Adrenal gland (tissue), 5 donors: ENCODE results near the gene KCNJ6.

Source experiments
- POLR2A ChIP-seq, 2 donors: fragments of 450-650 bp; IDR thresholded peaks; one replicate each; pipeline ENCODE4 v1.6.1; 2017; ENCODE audit warnings: antibody characterized with exemption in 2 of 2, mild to moderate bottlenecking in 2 of 2, moderate library complexity in 1 of 2
- TF ChIP-seq, protein P1 (sequence below), 6 experiments: fragments of 450-650 bp in 4 of 6; fragments of 200-600 bp in 2 of 6; sonication (generic) in 1 of 6; IDR thresholded peaks; 1 replicate in 5 of 6; 2 replicates in 1 of 6; pipeline versions ENCODE4 v1.5.1 to v1.8.0; 2016 to 2021; ENCODE audit warnings: antibody characterized with exemption in 6 of 6, mild to moderate bottlenecking in 2 of 6, moderate library complexity in 1 of 6
- donor health status: DM: no; HTN: no; CAD: no.

DNA sequence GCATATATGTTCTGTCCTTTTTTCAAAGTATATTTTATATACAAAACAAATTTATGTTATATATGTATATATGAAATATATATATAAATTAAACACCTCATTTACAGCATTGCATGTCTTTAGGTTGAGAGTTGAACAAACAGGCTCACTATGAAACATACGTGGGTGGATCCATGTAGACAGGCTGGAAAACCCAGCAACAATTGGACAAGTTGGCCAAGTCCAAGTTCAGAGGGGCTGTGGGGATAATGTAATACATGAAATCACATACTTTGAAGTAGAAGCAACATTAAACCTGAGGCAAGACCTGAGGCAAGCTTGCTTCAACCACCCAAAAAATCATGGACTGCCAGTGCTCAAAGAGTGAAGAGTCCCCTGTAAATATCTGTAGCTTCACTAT, 39.7 kb downstream of the KCNJ6 start:
- TF ChIP-seq, protein P1, sequence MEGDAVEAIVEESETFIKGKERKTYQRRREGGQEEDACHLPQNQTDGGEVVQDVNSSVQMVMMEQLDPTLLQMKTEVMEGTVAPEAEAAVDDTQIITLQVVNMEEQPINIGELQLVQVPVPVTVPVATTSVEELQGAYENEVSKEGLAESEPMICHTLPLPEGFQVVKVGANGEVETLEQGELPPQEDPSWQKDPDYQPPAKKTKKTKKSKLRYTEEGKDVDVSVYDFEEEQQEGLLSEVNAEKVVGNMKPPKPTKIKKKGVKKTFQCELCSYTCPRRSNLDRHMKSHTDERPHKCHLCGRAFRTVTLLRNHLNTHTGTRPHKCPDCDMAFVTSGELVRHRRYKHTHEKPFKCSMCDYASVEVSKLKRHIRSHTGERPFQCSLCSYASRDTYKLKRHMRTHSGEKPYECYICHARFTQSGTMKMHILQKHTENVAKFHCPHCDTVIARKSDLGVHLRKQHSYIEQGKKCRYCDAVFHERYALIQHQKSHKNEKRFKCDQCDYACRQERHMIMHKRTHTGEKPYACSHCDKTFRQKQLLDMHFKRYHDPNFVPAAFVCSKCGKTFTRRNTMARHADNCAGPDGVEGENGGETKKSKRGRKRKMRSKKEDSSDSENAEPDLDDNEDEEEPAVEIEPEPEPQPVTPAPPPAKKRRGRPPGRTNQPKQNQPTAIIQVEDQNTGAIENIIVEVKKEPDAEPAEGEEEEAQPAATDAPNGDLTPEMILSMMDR (IDR thresholded peaks at IDR 0.05) = no peak
- no peak for TF ChIP-seq POLR2A (IDR thresholded peaks at IDR 0.05)
